BJ (cell line): Measurements from ENCODE around the gene DMBT1. TPM values are rescaled to one million over a fixed set of nuclear protein-coding genes. Genes with fewer than 3 reads are reported as not detected.
"Not testable (repeated sequence)": the region's sequence is repeated elsewhere in the genome, so short reads cannot be mapped to it uniquely, and the experiment has no call there.

ENCODE experiments used
- CTCF ChIA-PET: fragments of 350-600 bp; formaldehyde crosslinking; extraction: SDS; loops from one replicate; lab custom pipeline; 2021; ENCODE audit warnings: antibody characterized with exemption, inconsistent platforms; lab: Yijun Ruan, JAX
- POLR2A ChIA-PET: fragments of 300-600 bp; sonication (Branson Sonifier 250); formaldehyde crosslinking; extraction: SDS; loops from one replicate; lab custom pipeline; 2021; ENCODE audit warnings: antibody characterized with exemption; lab: Charles Lee
- DNase-seq: peaks from one replicate; pipeline ENCODE4 v3.0.0-alpha.2; 2011; ENCODE audit warnings: low read depth
- H3K27me3 ChIP-seq: 2 replicates; pipeline ENCODE4 v1.6.0; 2011; ENCODE audit warnings: low read length; ENCODE audit not compliant: control insufficient read depth, insufficient read depth
- H3K36me3 ChIP-seq: 2 replicates; pipeline ENCODE4 v1.5.1; 2011; ENCODE audit warnings: low read length; ENCODE audit not compliant: control insufficient read depth, insufficient read depth
- H3K4me3 ChIP-seq: 2 replicates; pipeline ENCODE4 v1.5.1; 2011; ENCODE audit warnings: low read depth, mild to moderate bottlenecking, control low read depth, low read length
- polyA plus RNA-seq: library from polyadenylated mRNA; depleted of rRNA; stranded (reverse); fragments of >200 nt; gene quantifications from 2 replicates; pipeline ENCODE4 v1.2.3, GENCODE V29; 2011
- TF ChIP-seq, protein P1 (sequence below): IDR thresholded peaks from 2 replicates; pipeline ENCODE4 v1.5.1; 2011; ENCODE audit warnings: low read depth, mild to moderate bottlenecking, control low read depth, inconsistent platforms, low read length, moderate library complexity; ENCODE audit not compliant: insufficient read depth

The DMBT1 gene
- polyA plus RNA-seq, 1 experiment, result 0.01 TPM

DNA sequence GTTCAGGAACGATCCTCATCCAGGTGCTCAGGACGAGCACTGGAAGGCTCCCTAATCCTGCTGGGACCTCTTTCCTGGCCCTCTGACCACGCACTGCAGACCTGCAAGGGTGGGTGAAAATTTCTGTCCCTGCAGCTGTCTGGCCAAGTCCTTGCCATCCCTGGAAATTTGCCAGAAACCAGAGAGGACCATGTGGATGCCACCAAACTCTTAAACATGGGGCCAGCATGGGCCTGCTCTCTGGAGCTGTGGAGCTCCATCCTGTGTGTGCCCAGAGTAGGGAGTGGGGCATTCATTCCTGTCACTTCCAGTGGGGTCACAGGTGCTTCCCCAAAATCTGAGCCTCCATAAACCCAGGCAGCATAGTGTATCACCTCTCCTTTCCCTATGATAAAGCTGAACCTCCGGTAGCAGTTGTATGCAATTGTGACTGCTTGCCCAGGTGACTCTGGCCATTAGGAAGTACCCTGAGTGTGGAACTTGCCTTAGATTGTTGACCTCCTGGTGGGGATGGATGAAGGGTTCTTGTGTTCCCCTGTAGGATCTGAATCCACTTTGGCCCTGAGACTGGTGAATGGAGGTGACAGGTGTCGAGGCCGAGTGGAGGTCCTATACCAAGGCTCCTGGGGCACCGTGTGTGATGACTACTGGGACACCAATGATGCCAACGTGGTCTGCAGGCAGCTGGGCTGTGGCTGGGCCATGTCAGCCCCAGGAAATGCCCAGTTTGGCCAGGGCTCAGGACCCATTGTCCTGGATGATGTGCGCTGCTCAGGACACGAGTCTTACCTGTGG is 57.1 kb downstream of the DMBT1 start:
- H3K27me3 ChIP-seq, result no peaks in the 10 kb centered on the region
- TF ChIP-seq, protein P1, sequence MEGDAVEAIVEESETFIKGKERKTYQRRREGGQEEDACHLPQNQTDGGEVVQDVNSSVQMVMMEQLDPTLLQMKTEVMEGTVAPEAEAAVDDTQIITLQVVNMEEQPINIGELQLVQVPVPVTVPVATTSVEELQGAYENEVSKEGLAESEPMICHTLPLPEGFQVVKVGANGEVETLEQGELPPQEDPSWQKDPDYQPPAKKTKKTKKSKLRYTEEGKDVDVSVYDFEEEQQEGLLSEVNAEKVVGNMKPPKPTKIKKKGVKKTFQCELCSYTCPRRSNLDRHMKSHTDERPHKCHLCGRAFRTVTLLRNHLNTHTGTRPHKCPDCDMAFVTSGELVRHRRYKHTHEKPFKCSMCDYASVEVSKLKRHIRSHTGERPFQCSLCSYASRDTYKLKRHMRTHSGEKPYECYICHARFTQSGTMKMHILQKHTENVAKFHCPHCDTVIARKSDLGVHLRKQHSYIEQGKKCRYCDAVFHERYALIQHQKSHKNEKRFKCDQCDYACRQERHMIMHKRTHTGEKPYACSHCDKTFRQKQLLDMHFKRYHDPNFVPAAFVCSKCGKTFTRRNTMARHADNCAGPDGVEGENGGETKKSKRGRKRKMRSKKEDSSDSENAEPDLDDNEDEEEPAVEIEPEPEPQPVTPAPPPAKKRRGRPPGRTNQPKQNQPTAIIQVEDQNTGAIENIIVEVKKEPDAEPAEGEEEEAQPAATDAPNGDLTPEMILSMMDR, result no peak
- no peak for DNase-seq
- H3K36me3 ChIP-seq, result no peaks in the 10 kb centered on the region
- no peak overlapping the region for H3K4me3 ChIP-seq
- POLR2A ChIA-PET, result no interaction called here
- CTCF ChIA-PET, result no interaction called here

DNA sequence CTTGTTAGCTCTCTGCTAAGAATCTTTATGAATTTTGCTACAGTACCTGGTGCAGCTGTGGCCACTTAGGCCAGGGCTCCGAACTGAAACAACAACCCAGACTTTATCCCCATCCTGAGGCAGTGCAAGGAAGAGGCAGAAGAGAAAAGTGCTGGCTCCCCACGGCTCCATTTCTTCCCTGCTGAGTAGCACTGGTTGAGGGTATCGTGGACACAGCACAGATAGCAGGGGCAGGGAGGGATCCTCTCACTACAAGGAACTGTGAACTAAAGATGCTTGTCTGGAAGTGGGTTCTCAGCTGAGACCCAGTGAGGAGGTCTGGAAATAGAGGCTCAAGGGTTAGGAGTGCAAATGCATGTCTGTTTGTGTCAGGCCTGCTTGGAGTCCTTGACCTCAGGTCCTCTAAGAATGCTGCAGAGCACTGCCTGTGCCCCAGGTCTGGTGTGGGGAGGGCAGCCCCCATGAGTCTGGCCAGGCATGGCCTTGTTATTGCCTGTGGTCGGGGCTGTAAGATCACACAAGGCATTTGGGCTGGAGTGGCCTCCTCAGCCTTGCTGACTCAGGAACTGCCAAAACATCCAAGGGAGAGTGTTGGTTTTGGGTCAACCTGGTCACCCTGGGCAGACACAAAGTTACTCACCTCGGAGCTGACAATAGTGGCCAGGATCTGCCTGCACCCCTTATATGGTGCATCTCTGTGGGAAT is 58.1 kb downstream of the DMBT1 start:
- no peak overlapping the region for H3K4me3 ChIP-seq
- CTCF ChIA-PET, result no interaction called here
- TF ChIP-seq, protein P1, result no peak
- DNase-seq, result no peak
- no peaks in the 10 kb centered on the region for H3K36me3 ChIP-seq
- POLR2A ChIA-PET, result no interaction called here
- no peaks in the 10 kb centered on the region for H3K27me3 ChIP-seq

DNA sequence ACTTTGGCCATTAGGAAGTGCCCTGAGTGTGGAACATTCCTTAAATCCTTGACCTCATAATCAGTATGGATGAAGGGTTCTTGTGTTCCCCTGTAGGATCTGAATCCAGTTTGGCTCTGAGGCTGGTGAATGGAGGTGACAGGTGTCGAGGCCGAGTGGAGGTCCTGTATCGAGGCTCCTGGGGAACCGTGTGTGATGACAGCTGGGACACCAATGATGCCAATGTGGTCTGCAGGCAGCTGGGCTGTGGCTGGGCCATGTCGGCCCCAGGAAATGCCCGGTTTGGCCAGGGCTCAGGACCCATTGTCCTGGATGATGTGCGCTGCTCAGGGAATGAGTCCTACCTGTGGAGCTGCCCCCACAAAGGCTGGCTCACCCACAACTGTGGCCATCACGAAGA is 60.4 kb downstream of the DMBT1 start:
- H3K4me3 ChIP-seq, POLR2A ChIA-PET, H3K36me3 ChIP-seq, DNase-seq, H3K27me3 ChIP-seq: not testable (repeated sequence)
- CTCF ChIA-PET, result interaction anchor here (3.0 kb wide), 1 partner anchor 28 kb away, joined by 9 read pairs; no protein-coding TSS in a partner anchor

DNA sequence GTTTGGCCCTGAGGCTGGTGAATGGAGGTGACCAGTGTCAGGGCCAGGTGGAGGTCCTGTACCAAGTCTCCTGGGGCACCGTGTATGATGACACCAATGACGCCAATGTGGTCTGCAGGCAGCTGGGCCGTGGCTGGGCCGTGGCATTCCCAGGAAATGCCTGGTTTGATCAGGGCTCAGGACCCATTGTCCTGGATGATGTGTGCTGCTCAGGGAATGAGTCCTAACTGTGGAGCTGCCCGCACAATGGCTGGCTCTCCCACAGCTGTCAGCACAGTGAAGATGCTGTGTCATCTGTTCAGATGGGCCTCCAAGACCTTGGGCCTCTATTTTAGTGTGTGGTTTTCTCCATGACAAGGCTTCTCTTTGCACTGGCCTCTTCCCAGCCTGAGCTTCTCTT is 64.0 kb downstream of the DMBT1 start:
- H3K36me3 ChIP-seq, result no peaks in the 10 kb centered on the region
- no peaks in the 10 kb centered on the region for H3K27me3 ChIP-seq
- DNase-seq, result no peak
- H3K4me3 ChIP-seq, result no peak overlapping the region
- POLR2A ChIA-PET, result no interaction called here
- CTCF ChIA-PET, result no interaction called here
- TF ChIP-seq, protein P1, result no peak

DNA sequence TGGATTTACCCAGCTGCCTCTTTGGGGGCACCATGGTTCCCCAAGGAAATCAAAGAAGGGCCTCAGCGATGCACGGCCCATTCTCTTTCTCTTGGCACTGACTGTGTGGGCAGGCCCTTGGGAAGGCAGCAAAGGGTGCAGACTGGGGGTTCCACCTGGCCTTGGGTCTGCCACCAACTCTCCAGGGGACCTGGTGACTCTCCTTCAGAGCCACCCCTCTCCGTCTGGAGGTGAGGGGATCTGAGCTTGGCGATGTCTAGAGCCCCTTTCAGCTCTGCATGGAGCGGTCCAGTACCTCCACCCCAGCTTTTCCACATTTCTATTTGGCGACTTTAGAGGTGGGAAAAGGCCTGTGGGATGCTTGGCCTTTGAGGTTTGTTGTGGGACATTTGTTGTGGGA is 70.0 kb downstream of the DMBT1 start:
- H3K4me3 ChIP-seq, result no peak overlapping the region
- H3K27me3 ChIP-seq, result no peaks in the 10 kb centered on the region
- no peak for DNase-seq
- CTCF ChIA-PET, result no interaction called here
- TF ChIP-seq, protein P1, result no peak
- H3K36me3 ChIP-seq, result no peaks in the 10 kb centered on the region
- POLR2A ChIA-PET, result no interaction called here
